Measurements from ENCODE around the gene ADGRG7. TPM values are rescaled to one million over a fixed set of nuclear protein-coding genes. Genes with fewer than 3 reads are reported as not detected.

ADGRG7 gene
- total and polyA plus RNA-seq, 9 of the 15 experiments (the other 6 are each of a cell fraction or from before 2014, with no cell fraction given) = 0.03 TPM; not detected in 7

DNA sequence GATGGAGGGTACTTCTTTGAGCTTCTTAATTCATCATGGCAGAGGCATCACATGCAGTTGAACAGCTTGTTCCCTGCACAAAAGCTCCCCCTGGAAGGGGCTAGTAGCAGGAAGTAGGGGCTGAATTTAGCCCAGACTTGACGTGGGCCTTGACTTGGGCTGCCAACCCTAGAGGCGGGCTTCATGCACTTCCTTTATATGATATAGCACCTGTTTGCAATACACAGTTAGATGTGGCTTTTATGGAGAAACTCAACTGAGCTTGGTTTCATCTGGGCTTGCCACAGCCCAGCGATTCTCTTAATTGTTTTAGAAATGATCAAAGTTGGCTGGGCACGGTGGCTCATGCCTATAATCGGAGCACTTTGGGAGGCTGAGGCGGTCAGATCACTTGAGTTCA, 33.7 kb upstream of the ADGRG7 start (continued):
- TF ChIP-seq REST (IDR thresholded peaks at IDR 0.05; ENCODE audit: borderline replicate concordance) = no peak
- TF ChIP-seq REST (CRISPR knock-in tag; IDR thresholded peaks at IDR 0.05; ENCODE audit: low read depth) = no peak
- no peak for TF ChIP-seq KHSRP (IDR thresholded peaks at IDR 0.05)
- no peak for TF ChIP-seq JUND (IDR thresholded peaks at IDR 0.05; ENCODE audit: borderline replicate concordance, low read depth, low read length)
- no peak for TF ChIP-seq JUND (tag; IDR thresholded peaks at IDR 0.05; ENCODE audit: borderline replicate concordance, low read depth, low read length)
- TF ChIP-seq CTBP1 (IDR thresholded peaks at IDR 0.05; ENCODE audit: borderline replicate concordance) = no peak
- TF ChIP-seq CCAR2 (IDR thresholded peaks at IDR 0.05; ENCODE audit: low read depth, low read length) = no peak
- no peak for TF ChIP-seq HSF4 (CRISPR knock-in tag; IDR thresholded peaks at IDR 0.05; ENCODE audit: borderline replicate concordance)
- TF ChIP-seq SIRT6 (IDR thresholded peaks at IDR 0.05; ENCODE audit: low read depth, low read length) = no peak
- TF ChIP-seq L3MBTL2 (IDR thresholded peaks at IDR 0.05) = no peak
